ENCODE measurements around the gene TLCD3B. TPM values are rescaled to one million over a fixed set of nuclear protein-coding genes. Genes with fewer than 3 reads are reported as not detected.
A peak's percentile ranks its signal among the peaks of the same experiment; 100 is the strongest.

Gene TLCD3B
- total RNA-seq, 1 donor from 2014 or later: 1.4 TPM

- Mint-ChIP-seq H3K4me3 (ENCODE audit: unreplicated experiment) (no peak overlapping the region), H3K27me3 (ENCODE audit: low read depth, unreplicated experiment) (no peaks in the 10 kb centered on the region), H3K36me3 (ENCODE audit: low read depth, unreplicated experiment) (peaks cover 5% of the 10 kb centered on the region), H3K27ac (ENCODE audit: unreplicated experiment) (no peak overlapping the region), H3K4me1 (ENCODE audit: low read depth, unreplicated experiment) (peaks cover 4% of the 10 kb centered on the region), H3K9me3 (ENCODE audit: unreplicated experiment) (no peaks in the 10 kb centered on the region)
- no peaks in the 10 kb centered on the region for H3K4me1 ChIP-seq (ENCODE audit: insufficient read depth, low read length)
- FAIRE-seq (no peak), DNase-seq (ENCODE audit: low read depth) (no peak)
- H2AFZ ChIP-seq (ENCODE audit: low read depth, low read length): no peak overlapping the region
- no peak overlapping the region for H3K4me2 ChIP-seq (ENCODE audit: low read length)
- no peak overlapping the region for H3K27ac ChIP-seq (ENCODE audit: low read depth, low read length)
- no peak overlapping the region for H3K9ac ChIP-seq (ENCODE audit: low read length)
- peaks cover 18% of the 10 kb centered on the region for H3K79me2 ChIP-seq (ENCODE audit: insufficient read depth, low read length)
- H3K36me3 ChIP-seq (ENCODE audit: insufficient read depth, low read length): peaks cover 6% of the 10 kb centered on the region
- no peak overlapping the region for H3K4me3 ChIP-seq (ENCODE audit: insufficient read depth, low read depth, low read length)
- peaks cover 22% of the 10 kb centered on the region for H4K20me1 ChIP-seq (ENCODE audit: insufficient read depth, low read length)
- H3K9me3 ChIP-seq (ENCODE audit: insufficient read depth, low read depth, low read length): no peaks in the 10 kb centered on the region
- no peaks in the 10 kb centered on the region for H3K27me3 ChIP-seq (ENCODE audit: insufficient read depth, low read length)
- no peak for TF ChIP-seq CTCF (IDR thresholded peaks at IDR 0.05; ENCODE audit: insufficient read depth, low read depth, low read length)
- TF ChIP-seq EZH2 (IDR thresholded peaks at IDR 0.05; ENCODE audit: insufficient read depth, low read length): no peak
Measured at GRCh38 chr16:30000735-30001631, 30.1 kb downstream of the TLCD3B start.

GRCh38 chr16:29999605-30000004, 31.5 kb downstream of the TLCD3B start:
- TF ChIP-seq CTCF (IDR thresholded peaks at IDR 0.05; ENCODE audit: insufficient read depth, low read depth, low read length) (no peak), EZH2 (IDR thresholded peaks at IDR 0.05; ENCODE audit: insufficient read depth, low read length) (no peak)
- no peak overlapping the region for H2AFZ ChIP-seq (ENCODE audit: low read depth, low read length)
- H4K20me1 ChIP-seq (ENCODE audit: insufficient read depth, low read length): peaks cover 18% of the 10 kb centered on the region
- no peaks in the 10 kb centered on the region for H3K27me3 ChIP-seq (ENCODE audit: insufficient read depth, low read length)
- no peak overlapping the region for H3K27ac ChIP-seq (ENCODE audit: low read depth, low read length)
- Mint-ChIP-seq H3K27ac (ENCODE audit: unreplicated experiment) (no peak overlapping the region), H3K36me3 (ENCODE audit: low read depth, unreplicated experiment) (peaks cover 5% of the 10 kb centered on the region), H3K9me3 (ENCODE audit: unreplicated experiment) (no peaks in the 10 kb centered on the region), H3K27me3 (ENCODE audit: low read depth, unreplicated experiment) (no peaks in the 10 kb centered on the region), H3K4me3 (ENCODE audit: unreplicated experiment) (peak overlapping the region; percentile 3), H3K4me1 (ENCODE audit: low read depth, unreplicated experiment) (peaks cover 8% of the 10 kb centered on the region)
- H3K4me3 ChIP-seq (ENCODE audit: insufficient read depth, low read depth, low read length): no peak overlapping the region
- no peak overlapping the region for H3K4me2 ChIP-seq (ENCODE audit: low read length)
- no peaks in the 10 kb centered on the region for H3K9me3 ChIP-seq (ENCODE audit: insufficient read depth, low read depth, low read length)
- H3K9ac ChIP-seq (ENCODE audit: low read length): no peak overlapping the region
- no peak for DNase-seq (ENCODE audit: low read depth)
- peaks cover 6% of the 10 kb centered on the region for H3K36me3 ChIP-seq (ENCODE audit: insufficient read depth, low read length)
- peaks cover 18% of the 10 kb centered on the region for H3K79me2 ChIP-seq (ENCODE audit: insufficient read depth, low read length)
- H3K4me1 ChIP-seq (ENCODE audit: insufficient read depth, low read length): peaks cover 8% of the 10 kb centered on the region
- no peak for FAIRE-seq

- peak overlapping the region; percentile 98 for H3K4me3 Mint-ChIP-seq (ENCODE audit: unreplicated experiment)
- H3K27ac ChIP-seq (ENCODE audit: low read depth, low read length): peak overlapping the region; percentile 90
- peaks cover 8% of the 10 kb centered on the region for H3K4me1 Mint-ChIP-seq (ENCODE audit: low read depth, unreplicated experiment)
- H3K27ac Mint-ChIP-seq (ENCODE audit: unreplicated experiment): peak overlapping the region; percentile 8
- H3K36me3 Mint-ChIP-seq (ENCODE audit: low read depth, unreplicated experiment): peaks cover 7% of the 10 kb centered on the region
- H3K36me3 ChIP-seq (ENCODE audit: insufficient read depth, low read length): peaks cover 10% of the 10 kb centered on the region
- H3K9me3 Mint-ChIP-seq (ENCODE audit: unreplicated experiment): no peaks in the 10 kb centered on the region
- peak overlapping the region; percentile 79 for H2AFZ ChIP-seq (ENCODE audit: low read depth, low read length)
- peak overlapping the region; percentile 87 for H3K9ac ChIP-seq (ENCODE audit: low read length)
- peak overlapping the region; percentile 79 for H3K4me3 ChIP-seq (ENCODE audit: insufficient read depth, low read depth, low read length)
- FAIRE-seq: no peak
- H3K79me2 ChIP-seq (ENCODE audit: insufficient read depth, low read length): peaks cover 18% of the 10 kb centered on the region
- peaks cover 14% of the 10 kb centered on the region for H4K20me1 ChIP-seq (ENCODE audit: insufficient read depth, low read length)
- no peak for TF ChIP-seq EZH2 (IDR thresholded peaks at IDR 0.05; ENCODE audit: insufficient read depth, low read length)
- no peak for TF ChIP-seq CTCF (IDR thresholded peaks at IDR 0.05; ENCODE audit: insufficient read depth, low read depth, low read length)
- H3K4me1 ChIP-seq (ENCODE audit: insufficient read depth, low read length): peaks cover 12% of the 10 kb centered on the region
- no peaks in the 10 kb centered on the region for H3K27me3 ChIP-seq (ENCODE audit: insufficient read depth, low read length)
- H3K4me2 ChIP-seq (ENCODE audit: low read length): peak overlapping the region; percentile 86
- DNase-seq (ENCODE audit: low read depth): no peak
- H3K9me3 ChIP-seq (ENCODE audit: insufficient read depth, low read depth, low read length): no peaks in the 10 kb centered on the region
- H3K27me3 Mint-ChIP-seq (ENCODE audit: low read depth, unreplicated experiment): no peaks in the 10 kb centered on the region
Measured at GRCh38 chr16:29996766-29997250, 34.3 kb downstream of the TLCD3B start.
